ENCODE data around the gene SLF2. TPM values are rescaled to one million over a fixed set of nuclear protein-coding genes. Genes with fewer than 3 reads are reported as not detected.
A peak's percentile ranks its signal among the peaks of the same experiment; 100 is the strongest.

The SLF2 gene
- total RNA-seq, 1 experiment from 2014 or later = 23.1 TPM

DNA sequence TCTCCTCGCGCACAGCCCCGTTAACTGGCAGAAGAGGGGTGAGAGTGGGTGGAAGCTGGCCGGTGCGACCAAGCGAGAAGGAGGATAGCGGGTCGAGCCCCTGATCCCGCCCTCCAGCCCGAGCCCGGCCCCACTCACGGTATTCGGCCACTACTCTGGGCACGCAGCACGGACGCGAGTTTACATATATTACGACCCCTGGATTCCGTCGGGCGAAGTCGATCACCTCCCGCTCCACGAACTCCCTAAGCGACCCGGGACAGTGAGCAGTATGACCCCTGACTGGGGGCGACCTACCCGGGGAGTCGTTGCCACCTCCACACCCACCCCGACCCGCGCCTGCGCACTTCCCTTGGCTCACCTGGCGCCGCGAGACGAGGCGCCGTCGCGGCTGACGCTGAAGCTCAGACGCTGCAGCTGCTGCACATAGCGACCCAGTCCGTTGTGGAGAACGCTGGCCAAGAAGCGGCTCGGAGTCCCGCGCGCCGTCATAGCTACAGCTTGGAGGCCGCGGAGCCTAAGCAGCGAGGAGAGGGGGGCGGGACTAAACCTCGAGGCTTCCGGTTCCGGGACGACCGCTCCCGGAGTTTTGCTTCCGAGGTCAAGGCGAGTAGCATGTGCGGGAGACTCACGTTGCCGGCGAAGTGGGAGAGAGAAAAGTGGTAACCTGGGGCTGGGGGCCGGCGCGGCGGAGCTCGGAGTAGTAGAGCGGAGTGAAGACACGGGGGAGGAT lies 74.4 kb downstream of the SLF2 start, which contains the start of the genes MRPL43 and TWNK:
Gene MRPL43, minus strand, starts transcription at position 546 of the 733 bp plus-strand sequence. Its CDS starts 54 bp downstream, at position 492.
Gene TWNK, plus strand, starts transcription at position 592 of the 733 bp plus-strand sequence. CDS start 668 bp downstream, outside the sequence.
- TF ChIP-seq, protein P1, sequence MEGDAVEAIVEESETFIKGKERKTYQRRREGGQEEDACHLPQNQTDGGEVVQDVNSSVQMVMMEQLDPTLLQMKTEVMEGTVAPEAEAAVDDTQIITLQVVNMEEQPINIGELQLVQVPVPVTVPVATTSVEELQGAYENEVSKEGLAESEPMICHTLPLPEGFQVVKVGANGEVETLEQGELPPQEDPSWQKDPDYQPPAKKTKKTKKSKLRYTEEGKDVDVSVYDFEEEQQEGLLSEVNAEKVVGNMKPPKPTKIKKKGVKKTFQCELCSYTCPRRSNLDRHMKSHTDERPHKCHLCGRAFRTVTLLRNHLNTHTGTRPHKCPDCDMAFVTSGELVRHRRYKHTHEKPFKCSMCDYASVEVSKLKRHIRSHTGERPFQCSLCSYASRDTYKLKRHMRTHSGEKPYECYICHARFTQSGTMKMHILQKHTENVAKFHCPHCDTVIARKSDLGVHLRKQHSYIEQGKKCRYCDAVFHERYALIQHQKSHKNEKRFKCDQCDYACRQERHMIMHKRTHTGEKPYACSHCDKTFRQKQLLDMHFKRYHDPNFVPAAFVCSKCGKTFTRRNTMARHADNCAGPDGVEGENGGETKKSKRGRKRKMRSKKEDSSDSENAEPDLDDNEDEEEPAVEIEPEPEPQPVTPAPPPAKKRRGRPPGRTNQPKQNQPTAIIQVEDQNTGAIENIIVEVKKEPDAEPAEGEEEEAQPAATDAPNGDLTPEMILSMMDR (conservative IDR thresholded peaks at IDR 0.05) = no peak
- no CpG with 5 or more reads among the region's 75 CpGs for WGBS (ENCODE audit: extremely low coverage, insufficient read length, low lambda C conversion rate)
- no peak within 1 kb of the TSS for H2AFZ ChIP-seq (ENCODE audit: low read length)
- no peak within 1 kb of the TSS for H4K8ac ChIP-seq (replicated peaks; ENCODE audit: insufficient read length, low read depth, low read length)
- no peaks in the 10 kb centered on the region for H3K27me3 Mint-ChIP-seq (ENCODE audit: low read depth)
- H3K18ac ChIP-seq (ENCODE audit: insufficient read length, low read depth, low read length) = peak within 1 kb of the TSS; percentile 57
- no peak within 1 kb of the TSS for H3K4ac ChIP-seq (ENCODE audit: low read depth, low read length)
- no peak within 1 kb of the TSS for H4K91ac ChIP-seq (ENCODE audit: insufficient read length, low read depth, low read length)
- H2BK120ac ChIP-seq (ENCODE audit: low read depth, low read length, poor library complexity, severe bottlenecking) = no peak within 1 kb of the TSS
- peaks cover 17% of the 10 kb centered on the region; the same call in 1 of the 2 replicates for H3K79me2 ChIP-seq (ENCODE audit: insufficient read depth, low read length)
- no peak within 1 kb of the TSS for H3K23ac ChIP-seq (ENCODE audit: insufficient read length, low read depth, low read length)
- H3K9ac ChIP-seq (ENCODE audit: extremely low read depth, insufficient read length, low read length) = peak within 1 kb of the TSS; percentile 84
- H3K9me3 ChIP-seq (ENCODE audit: control insufficient read depth, low read depth, low read length) = no peaks in the 10 kb centered on the region
- H3K27ac Mint-ChIP-seq = peak within 1 kb of the TSS; percentile 55 to 98 (median 96)
- no peak within 1 kb of the TSS for H4K5ac ChIP-seq (ENCODE audit: insufficient read length, low read depth, low read length)
- peaks cover 8% of the 10 kb centered on the region for H3K23me2 ChIP-seq (ENCODE audit: insufficient read length, low read depth, low read length, poor library complexity, severe bottlenecking)
- no peak within 1 kb of the TSS for H2BK12ac ChIP-seq (ENCODE audit: insufficient read length, low read depth, low read length)
- peak within 1 kb of the TSS; percentile 96 to 98 for H3K4me3 Mint-ChIP-seq
- peaks cover 14% of the 10 kb centered on the region for H3K79me1 ChIP-seq (ENCODE audit: insufficient read depth, low read depth, low read length, poor library complexity, severe bottlenecking)
- H3K56ac ChIP-seq (ENCODE audit: insufficient read length, low read depth, low read length) = no peak within 1 kb of the TSS
- no peak within 1 kb of the TSS for H2BK15ac ChIP-seq (ENCODE audit: low read depth, low read length)
- H3K27me3 ChIP-seq (ENCODE audit: insufficient read depth, low read length) = no peaks in the 10 kb centered on the region
- no peak within 1 kb of the TSS; the same call in 1 of the 2 replicates for H3K14ac ChIP-seq (ENCODE audit: insufficient read depth, low read length)
- H4K20me1 ChIP-seq (ENCODE audit: control insufficient read depth, insufficient read depth, insufficient read length) = no peaks in the 10 kb centered on the region
- no peak within 1 kb of the TSS for H2BK5ac ChIP-seq (ENCODE audit: insufficient read length, low read length)
- no peak within 1 kb of the TSS for H3K27ac ChIP-seq (ENCODE audit: insufficient read length, low read depth, low read length)
- peaks cover 28 to 41% (median 37%) of the 10 kb centered on the region in 3 experiments; a peak in 6 of 7 replicates for H3K36me3 Mint-ChIP-seq (ENCODE audit: insufficient read depth in 1 of 3, low read depth in 3 of 3)
- no peak within 1 kb of the TSS for H2BK20ac ChIP-seq (ENCODE audit: low read depth, low read length, poor library complexity, severe bottlenecking)
- H3T11ph ChIP-seq (ENCODE audit: low read length) = no peak within 1 kb of the TSS
- no peak within 1 kb of the TSS for H2AK5ac ChIP-seq (ENCODE audit: insufficient read length, low read length)
- no peaks in the 10 kb centered on the region; the same call in 1 of the 2 replicates for H3K4me1 ChIP-seq (ENCODE audit: insufficient read depth, low read length)
- DNase-seq = peak; percentile 87
- H3K9me3 Mint-ChIP-seq = peaks cover 0 to 2% of the 10 kb centered on the region in 2 experiments; a peak in 3 of 5 replicates
- peaks cover 9 to 16% of the 10 kb centered on the region in 2 experiments for H3K4me1 Mint-ChIP-seq
- peak within 1 kb of the TSS; percentile 94 for H3K4me2 ChIP-seq (ENCODE audit: insufficient read depth, insufficient read length, low read length)

Data from H9 (cell line).